HepG2 (cell line): ENCODE results near the gene STK38L. TPM values are rescaled to one million over a fixed set of nuclear protein-coding genes. Genes with fewer than 3 reads are reported as not detected.

Experiments used
- CBX5 ChIP-seq: sonication (generic); formaldehyde crosslinking; IDR thresholded peaks from 2 replicates; pipeline ENCODE4 v1.4.0; 2020; ENCODE audit warnings: missing genetic modification reagents, borderline replicate concordance
- ELF1 ChIP-seq: sonication (generic); formaldehyde crosslinking; IDR thresholded peaks from 2 replicates; pipeline ENCODE4 v1.4.0; 2020; ENCODE audit warnings: missing genetic modification reagents
- KMT2A ChIP-seq: sonication (generic); formaldehyde crosslinking; IDR thresholded peaks from 2 replicates; pipeline ENCODE4 v1.4.0; 2020; ENCODE audit warnings: missing genetic modification reagents
- MTA1 ChIP-seq: sonication (generic); formaldehyde crosslinking; IDR thresholded peaks from 2 replicates; pipeline ENCODE4 v1.4.0; 2020; ENCODE audit warnings: missing genetic modification reagents, mild to moderate bottlenecking, borderline replicate concordance
- NFATC3 ChIP-seq: sonication (generic); formaldehyde crosslinking; IDR thresholded peaks from 2 replicates; pipeline ENCODE4 v1.5.1; 2020; ENCODE audit warnings: mild to moderate bottlenecking, missing genetic modification reagents
- NFRKB ChIP-seq: fragments of 450-650 bp; IDR thresholded peaks from 2 replicates; pipeline ENCODE4 v1.6.1; 2017
- SNAPC2 ChIP-seq: sonication (generic); formaldehyde crosslinking; IDR thresholded peaks from 2 replicates; pipeline ENCODE4 v1.8.1; 2022; ENCODE audit warnings: mild to moderate bottlenecking, missing genetic modification reagents
- ZNF556 ChIP-seq: sonication (generic); formaldehyde crosslinking; IDR thresholded peaks from 2 replicates; pipeline ENCODE4 v1.4.0; 2020; ENCODE audit warnings: mild to moderate bottlenecking, missing genetic modification reagents, borderline replicate concordance
- polyA plus RNA-seq, 8 experiments: library from polyadenylated mRNA; depleted of rRNA in 3 of 8; stranded (reverse) in 7 of 8; unstranded in 1 of 8; fragments of >200 nt; fragmentation: Illumina TruSeq in 4 of 8; extraction: Trizol in 4 of 8; gene quantifications; 2 replicates each; pipeline versions ENCODE4 v1.2.1 to v1.2.3, GENCODE V29; 2011 to 2016; ENCODE audit warnings: low read depth in 4 of 8, missing spikeins in 1 of 8, mixed read lengths in 1 of 8; ENCODE audit not compliant: insufficient read depth in 1 of 8
- total RNA-seq, 5 experiments: library from RNA; depleted of rRNA; stranded (reverse); fragments of >200 nt; fragmentation: Illumina TruSeq; extraction: Trizol; gene quantifications; 2 replicates each; pipeline ENCODE4 v1.2.3, GENCODE V29; 2016; ENCODE audit warnings: low read depth in 1 of 5
- TF ChIP-seq, protein P1 (sequence below): sonication (generic); formaldehyde crosslinking; conservative IDR thresholded peaks from 2 replicates; pipeline ENCODE4 v1.4.0; 2020; ENCODE audit warnings: missing genetic modification reagents
- TF ChIP-seq, protein P2 (sequence below), 2 experiments: sonication (generic) in 1 of 2; formaldehyde crosslinking in 1 of 2; IDR thresholded peaks; 2 replicates each; pipeline versions ENCODE4 v1.4.0 to v1.6.1; 2018 to 2020; ENCODE audit warnings: missing genetic modification reagents in 2 of 2, borderline replicate concordance in 1 of 2, low read depth in 1 of 2, mild to moderate bottlenecking in 1 of 2, missing biosample characterization in 1 of 2
- TF ChIP-seq, protein P3 (sequence below): IDR thresholded peaks from 2 replicates; pipeline ENCODE4 v1.6.1; 2016
- TF ChIP-seq, protein P4 (sequence below): sonication (generic); formaldehyde crosslinking; IDR thresholded peaks from 2 replicates; pipeline ENCODE4 v1.4.0; 2020; ENCODE audit warnings: low read depth, mild to moderate bottlenecking, missing genetic modification reagents
- TF ChIP-seq, protein P5 (sequence below): sonication (generic); formaldehyde crosslinking; IDR thresholded peaks from one replicate; pipeline ENCODE4 v1.5.1; 2020; ENCODE audit warnings: mild to moderate bottlenecking, missing genetic modification reagents; ENCODE audit errors: not compliant biosample characterization

Gene STK38L
- total and polyA plus RNA-seq, 2 of the 13 experiments (the other 11 are each of a cell fraction or from before 2014, with no cell fraction given) = 6.1 to 26.4 TPM

DNA sequence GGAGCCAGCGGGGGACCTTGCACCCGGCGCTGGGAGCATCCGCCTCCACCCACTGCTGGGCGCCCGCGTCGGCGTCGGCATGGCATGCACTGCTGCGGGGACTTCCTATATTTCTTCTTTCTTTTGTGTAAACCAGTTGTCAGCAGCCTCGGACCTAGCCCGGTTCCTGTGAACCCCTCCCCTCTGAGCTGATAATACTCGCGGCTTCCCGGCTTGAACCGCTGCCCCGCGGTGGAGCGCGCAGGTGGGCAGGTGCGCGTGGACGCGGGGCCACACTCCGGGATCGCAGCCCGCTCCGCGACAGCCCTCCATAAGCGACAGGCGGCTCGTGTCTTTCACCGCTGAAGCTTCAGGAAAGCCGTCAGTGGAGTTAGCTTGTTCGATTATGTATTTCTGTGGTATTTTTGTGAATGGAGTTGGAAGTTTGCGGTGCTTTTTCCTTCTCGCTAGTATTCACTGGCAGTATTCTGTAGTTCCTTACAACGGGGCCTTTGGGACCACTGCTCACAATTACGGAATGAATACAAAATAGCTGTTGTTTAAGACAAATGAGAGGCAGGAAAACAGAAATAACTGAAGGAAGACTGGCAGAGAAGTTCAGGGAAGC is 89.4 kb downstream of the STK38L start (continued):
- TF ChIP-seq, protein P1, sequence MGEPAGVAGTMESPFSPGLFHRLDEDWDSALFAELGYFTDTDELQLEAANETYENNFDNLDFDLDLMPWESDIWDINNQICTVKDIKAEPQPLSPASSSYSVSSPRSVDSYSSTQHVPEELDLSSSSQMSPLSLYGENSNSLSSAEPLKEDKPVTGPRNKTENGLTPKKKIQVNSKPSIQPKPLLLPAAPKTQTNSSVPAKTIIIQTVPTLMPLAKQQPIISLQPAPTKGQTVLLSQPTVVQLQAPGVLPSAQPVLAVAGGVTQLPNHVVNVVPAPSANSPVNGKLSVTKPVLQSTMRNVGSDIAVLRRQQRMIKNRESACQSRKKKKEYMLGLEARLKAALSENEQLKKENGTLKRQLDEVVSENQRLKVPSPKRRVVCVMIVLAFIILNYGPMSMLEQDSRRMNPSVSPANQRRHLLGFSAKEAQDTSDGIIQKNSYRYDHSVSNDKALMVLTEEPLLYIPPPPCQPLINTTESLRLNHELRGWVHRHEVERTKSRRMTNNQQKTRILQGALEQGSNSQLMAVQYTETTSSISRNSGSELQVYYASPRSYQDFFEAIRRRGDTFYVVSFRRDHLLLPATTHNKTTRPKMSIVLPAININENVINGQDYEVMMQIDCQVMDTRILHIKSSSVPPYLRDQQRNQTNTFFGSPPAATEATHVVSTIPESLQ = no peak
- TF ChIP-seq KMT2A = peak; percentile 34; the same call in 1 of the 2 replicates
- 0 out of 2 replicates have a peak, but pooled peaks have one; percentile 27 for TF ChIP-seq MTA1 (CRISPR knock-in tag)
- TF ChIP-seq ZNF556 (CRISPR knock-in tag) = 0 out of 2 replicates have a peak, but pooled peaks have one; percentile 6
- 0 out of 2 replicates have a peak, but pooled peaks have one; percentile 25 for TF ChIP-seq CBX5 (CRISPR knock-in tag)
- TF ChIP-seq SNAPC2 = no peak
- no peak for TF ChIP-seq NFRKB
- TF ChIP-seq, protein P2, sequence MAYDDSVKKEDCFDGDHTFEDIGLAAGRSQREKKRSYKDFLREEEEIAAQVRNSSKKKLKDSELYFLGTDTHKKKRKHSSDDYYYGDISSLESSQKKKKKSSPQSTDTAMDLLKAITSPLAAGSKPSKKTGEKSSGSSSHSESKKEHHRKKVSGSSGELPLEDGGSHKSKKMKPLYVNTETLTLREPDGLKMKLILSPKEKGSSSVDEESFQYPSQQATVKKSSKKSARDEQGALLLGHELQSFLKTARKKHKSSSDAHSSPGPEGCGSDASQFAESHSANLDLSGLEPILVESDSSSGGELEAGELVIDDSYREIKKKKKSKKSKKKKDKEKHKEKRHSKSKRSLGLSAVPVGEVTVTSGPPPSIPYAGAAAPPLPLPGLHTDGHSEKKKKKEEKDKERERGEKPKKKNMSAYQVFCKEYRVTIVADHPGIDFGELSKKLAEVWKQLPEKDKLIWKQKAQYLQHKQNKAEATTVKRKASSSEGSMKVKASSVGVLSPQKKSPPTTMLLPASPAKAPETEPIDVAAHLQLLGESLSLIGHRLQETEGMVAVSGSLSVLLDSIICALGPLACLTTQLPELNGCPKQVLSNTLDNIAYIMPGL (CRISPR knock-in tag; IDR thresholded peaks at IDR 0.05; ENCODE audit: borderline replicate concordance in 1 of 2, low read depth in 1 of 2) = peak in 1 of 2 experiments; percentile 58; a peak in 1 of 4 replicates
- TF ChIP-seq, protein P3, sequence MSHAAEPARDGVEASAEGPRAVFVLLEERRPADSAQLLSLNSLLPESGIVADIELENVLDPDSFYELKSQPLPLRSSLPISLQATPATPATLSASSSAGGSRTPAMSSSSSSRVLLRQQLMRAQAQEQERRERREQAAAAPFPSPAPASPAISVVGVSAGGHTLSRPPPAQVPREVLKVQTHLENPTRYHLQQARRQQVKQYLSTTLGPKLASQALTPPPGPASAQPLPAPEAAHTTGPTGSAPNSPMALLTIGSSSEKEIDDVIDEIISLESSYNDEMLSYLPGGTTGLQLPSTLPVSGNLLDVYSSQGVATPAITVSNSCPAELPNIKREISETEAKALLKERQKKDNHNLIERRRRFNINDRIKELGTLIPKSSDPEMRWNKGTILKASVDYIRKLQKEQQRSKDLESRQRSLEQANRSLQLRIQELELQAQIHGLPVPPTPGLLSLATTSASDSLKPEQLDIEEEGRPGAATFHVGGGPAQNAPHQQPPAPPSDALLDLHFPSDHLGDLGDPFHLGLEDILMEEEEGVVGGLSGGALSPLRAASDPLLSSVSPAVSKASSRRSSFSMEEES = no peak
- no peak for TF ChIP-seq NFATC3 (CRISPR knock-in tag)
- no peak for TF ChIP-seq ELF1
- TF ChIP-seq, protein P4, sequence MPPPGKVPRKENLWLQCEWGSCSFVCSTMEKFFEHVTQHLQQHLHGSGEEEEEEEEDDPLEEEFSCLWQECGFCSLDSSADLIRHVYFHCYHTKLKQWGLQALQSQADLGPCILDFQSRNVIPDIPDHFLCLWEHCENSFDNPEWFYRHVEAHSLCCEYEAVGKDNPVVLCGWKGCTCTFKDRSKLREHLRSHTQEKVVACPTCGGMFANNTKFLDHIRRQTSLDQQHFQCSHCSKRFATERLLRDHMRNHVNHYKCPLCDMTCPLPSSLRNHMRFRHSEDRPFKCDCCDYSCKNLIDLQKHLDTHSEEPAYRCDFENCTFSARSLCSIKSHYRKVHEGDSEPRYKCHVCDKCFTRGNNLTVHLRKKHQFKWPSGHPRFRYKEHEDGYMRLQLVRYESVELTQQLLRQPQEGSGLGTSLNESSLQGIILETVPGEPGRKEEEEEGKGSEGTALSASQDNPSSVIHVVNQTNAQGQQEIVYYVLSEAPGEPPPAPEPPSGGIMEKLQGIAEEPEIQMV (CRISPR knock-in tag) = 0 out of 2 replicates have a peak, but pooled peaks have one; percentile 8
- TF ChIP-seq, protein P5, sequence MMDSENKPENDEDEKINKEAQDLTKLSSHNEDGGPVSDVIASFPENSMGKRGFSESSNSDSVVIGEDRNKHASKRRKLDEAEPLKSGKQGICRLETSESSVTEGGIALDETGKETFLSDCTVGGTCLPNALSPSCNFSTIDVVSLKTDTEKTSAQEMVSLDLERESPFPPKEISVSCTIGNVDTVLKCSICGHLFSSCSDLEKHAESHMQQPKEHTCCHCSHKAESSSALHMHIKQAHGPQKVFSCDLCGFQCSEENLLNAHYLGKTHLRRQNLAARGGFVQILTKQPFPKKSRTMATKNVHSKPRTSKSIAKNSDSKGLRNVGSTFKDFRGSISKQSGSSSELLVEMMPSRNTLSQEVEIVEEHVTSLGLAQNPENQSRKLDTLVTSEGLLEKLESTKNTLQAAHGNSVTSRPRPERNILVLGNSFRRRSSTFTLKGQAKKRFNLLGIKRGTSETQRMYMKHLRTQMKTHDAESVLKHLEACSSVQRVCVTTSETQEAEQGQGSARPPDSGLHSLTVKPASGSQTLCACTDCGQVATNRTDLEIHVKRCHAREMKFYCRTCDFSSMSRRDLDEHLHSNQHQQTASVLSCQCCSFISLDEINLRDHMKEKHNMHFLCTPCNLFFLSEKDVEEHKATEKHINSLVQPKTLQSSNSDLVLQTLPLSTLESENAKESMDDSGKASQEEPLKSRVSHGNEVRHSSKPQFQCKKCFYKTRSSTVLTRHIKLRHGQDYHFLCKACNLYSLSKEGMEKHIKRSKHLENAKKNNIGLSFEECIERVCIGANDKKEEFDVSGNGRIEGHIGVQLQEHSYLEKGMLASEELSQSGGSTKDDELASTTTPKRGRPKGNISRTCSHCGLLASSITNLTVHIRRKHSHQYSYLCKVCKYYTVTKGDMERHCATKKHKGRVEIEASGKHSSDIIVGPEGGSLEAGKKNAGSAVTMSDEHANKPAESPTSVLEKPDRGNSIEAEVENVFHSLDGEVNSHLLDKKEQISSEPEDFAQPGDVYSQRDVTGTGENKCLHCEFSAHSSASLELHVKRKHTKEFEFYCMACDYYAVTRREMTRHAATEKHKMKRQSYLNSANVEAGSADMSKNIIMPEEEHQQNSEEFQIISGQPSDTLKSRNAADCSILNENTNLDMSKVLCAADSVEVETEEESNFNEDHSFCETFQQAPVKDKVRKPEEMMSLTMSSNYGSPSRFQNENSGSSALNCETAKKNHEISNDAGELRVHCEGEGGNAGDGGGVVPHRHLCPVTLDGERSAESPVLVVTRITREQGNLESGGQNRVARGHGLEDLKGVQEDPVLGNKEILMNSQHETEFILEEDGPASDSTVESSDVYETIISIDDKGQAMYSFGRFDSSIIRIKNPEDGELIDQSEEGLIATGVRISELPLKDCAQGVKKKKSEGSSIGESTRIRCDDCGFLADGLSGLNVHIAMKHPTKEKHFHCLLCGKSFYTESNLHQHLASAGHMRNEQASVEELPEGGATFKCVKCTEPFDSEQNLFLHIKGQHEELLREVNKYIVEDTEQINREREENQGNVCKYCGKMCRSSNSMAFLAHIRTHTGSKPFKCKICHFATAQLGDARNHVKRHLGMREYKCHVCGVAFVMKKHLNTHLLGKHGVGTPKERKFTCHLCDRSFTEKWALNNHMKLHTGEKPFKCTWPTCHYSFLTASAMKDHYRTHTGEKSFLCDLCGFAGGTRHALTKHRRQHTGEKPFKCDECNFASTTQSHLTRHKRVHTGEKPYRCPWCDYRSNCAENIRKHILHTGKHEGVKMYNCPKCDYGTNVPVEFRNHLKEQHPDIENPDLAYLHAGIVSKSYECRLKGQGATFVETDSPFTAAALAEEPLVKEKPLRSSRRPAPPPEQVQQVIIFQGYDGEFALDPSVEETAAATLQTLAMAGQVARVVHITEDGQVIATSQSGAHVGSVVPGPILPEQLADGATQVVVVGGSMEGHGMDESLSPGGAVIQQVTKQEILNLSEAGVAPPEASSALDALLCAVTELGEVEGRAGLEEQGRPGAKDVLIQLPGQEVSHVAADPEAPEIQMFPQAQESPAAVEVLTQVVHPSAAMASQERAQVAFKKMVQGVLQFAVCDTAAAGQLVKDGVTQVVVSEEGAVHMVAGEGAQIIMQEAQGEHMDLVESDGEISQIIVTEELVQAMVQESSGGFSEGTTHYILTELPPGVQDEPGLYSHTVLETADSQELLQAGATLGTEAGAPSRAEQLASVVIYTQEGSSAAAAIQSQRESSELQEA (CRISPR knock-in tag) = peak; percentile 55
